Naive B cell (primary cell): ENCODE data around the gene CMIP. TPM values are rescaled to one million over a fixed set of nuclear protein-coding genes. Genes with fewer than 3 reads are reported as not detected.

Source experiments
- ATAC-seq, 2 donors: fragments of 150-1000 bp; cut with Tn5 transposase; 2 replicates each; pipeline ENCODE4 v1.10.0; 2021; ENCODE audit warnings: low read depth in 2 of 2, mild to moderate bottlenecking in 2 of 2, moderate library complexity in 2 of 2
- DNase-seq: peaks from one replicate; pipeline ENCODE4 v3.0.0; 2022
- H3K27ac Mint-ChIP-seq, 6 donors: one replicate each; pipeline ENCODE4 v1.8.0; 2020 to 2022; ENCODE audit warnings: mild to moderate bottlenecking in 6 of 6, mixed read lengths in 6 of 6, moderate library complexity in 5 of 6, inconsistent platforms in 2 of 6
- H3K27me3 Mint-ChIP-seq, 3 donors: one replicate each; pipeline ENCODE4 v1.8.0; 2021 to 2022; ENCODE audit warnings: mixed read lengths in 3 of 3, mild to moderate bottlenecking in 1 of 3
- H3K36me3 Mint-ChIP-seq, 2 donors: one replicate each; pipeline ENCODE4 v1.8.0; 2020 to 2022; ENCODE audit warnings: mixed read lengths in 2 of 2, inconsistent platforms in 1 of 2, mild to moderate bottlenecking in 1 of 2
- H3K4me1 Mint-ChIP-seq, 3 donors: one replicate each; pipeline ENCODE4 v1.8.0; 2020 to 2022; ENCODE audit warnings: mixed read lengths in 3 of 3, inconsistent platforms in 1 of 3, mild to moderate bottlenecking in 1 of 3, moderate library complexity in 1 of 3
- H3K4me3 Mint-ChIP-seq, 8 donors: one replicate each; pipeline ENCODE4 v1.8.0; 2020 to 2022; ENCODE audit warnings: mild to moderate bottlenecking in 8 of 8, mixed read lengths in 8 of 8, moderate library complexity in 8 of 8, inconsistent platforms in 2 of 8
- H3K9me3 Mint-ChIP-seq, 7 donors: one replicate each; pipeline ENCODE4 v1.8.0; 2020 to 2022; ENCODE audit warnings: mixed read lengths in 7 of 7, mild to moderate bottlenecking in 5 of 7, inconsistent platforms in 2 of 7, moderate library complexity in 1 of 7
- polyA plus RNA-seq, 6 donors: library from polyadenylated mRNA; unstranded; fragments of 300-500 nt; fragmentation: Illumina TruSeq; gene quantifications; one replicate each; pipeline ENCODE4 v1.2.3, GENCODE V29; 2021; ENCODE audit warnings: low read depth in 6 of 6

Gene CMIP
- polyA plus RNA-seq, 6 donors from 2014 or later: 0.61 to 2.5 (median 1.3) TPM

DNA sequence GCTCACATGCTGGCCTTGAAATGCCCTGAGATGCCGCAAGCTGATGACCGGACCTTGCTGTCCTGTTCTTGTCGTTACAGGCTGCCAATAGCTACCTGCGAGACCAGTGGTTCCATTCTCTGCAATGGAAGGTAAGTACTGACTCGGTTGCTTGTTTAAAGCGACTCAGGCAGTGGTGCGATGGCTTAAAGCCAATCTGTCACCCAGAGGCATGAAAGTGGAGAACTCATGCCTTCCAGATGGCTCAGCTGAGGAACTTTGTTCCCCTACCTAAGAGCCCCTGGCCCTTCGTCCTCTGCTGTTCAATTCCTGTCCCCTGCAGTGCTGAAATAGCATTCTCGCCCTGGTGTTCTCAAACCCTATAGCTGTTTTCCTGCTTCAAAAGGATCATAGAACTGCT lies 176.2 kb downstream of the CMIP start:
- ATAC-seq (no peak), DNase-seq (no peak)
- H3K4me1 Mint-ChIP-seq: peaks cover 5 to 28% (median 20%) of the 10 kb centered on the region in 3 donors
- H3K36me3 Mint-ChIP-seq: no peaks in the 10 kb centered on the region
- no peak overlapping the region for H3K4me3 Mint-ChIP-seq
- no peaks in the 10 kb centered on the region for H3K27me3 Mint-ChIP-seq
- H3K27ac Mint-ChIP-seq: peak overlapping the region in 2 of 6 donors; percentile 44 to 73
- no peaks in the 10 kb centered on the region for H3K9me3 Mint-ChIP-seq

GRCh38 chr16:81621496-81621895 lies 176.9 kb downstream of the CMIP start:
- H3K27ac Mint-ChIP-seq: peak overlapping the region in 3 of 6 donors; percentile 3 to 83 (median 52)
- no peak overlapping the region for H3K4me3 Mint-ChIP-seq
- H3K27me3 Mint-ChIP-seq: no peaks in the 10 kb centered on the region
- H3K4me1 Mint-ChIP-seq: peaks cover 5 to 24% (median 18%) of the 10 kb centered on the region in 3 donors
- ATAC-seq (no peak), DNase-seq (no peak)
- no peaks in the 10 kb centered on the region for H3K36me3 Mint-ChIP-seq
- H3K9me3 Mint-ChIP-seq: no peaks in the 10 kb centered on the region

- H3K27ac Mint-ChIP-seq: peak overlapping the region in 1 of 6 donors; percentile 56
- no peaks in the 10 kb centered on the region for H3K36me3 Mint-ChIP-seq
Observed at GRCh38 chr16:81623365-81624102, 178.9 kb downstream of the CMIP start.

DNA sequence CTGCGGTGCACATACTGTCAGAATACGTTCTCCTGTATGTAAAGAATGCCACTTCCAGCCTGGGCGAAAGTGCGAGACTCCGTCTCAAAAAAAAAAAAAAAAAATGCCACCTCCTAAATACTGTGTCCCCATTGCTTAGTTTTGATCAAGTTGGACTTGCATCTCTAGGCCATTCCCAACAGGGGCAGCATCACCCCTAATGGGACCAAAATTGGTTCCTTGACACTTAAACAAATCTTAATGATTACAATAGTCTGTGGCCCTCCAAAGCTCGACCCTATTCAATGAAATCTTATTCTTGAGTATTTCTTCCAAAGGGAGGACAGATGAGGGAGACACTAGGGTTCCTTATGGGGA lies 179.8 kb downstream of the CMIP start:
- Mint-ChIP-seq H3K9me3 (no peaks in the 10 kb centered on the region), H3K4me3 (no peak overlapping the region), H3K27me3 (no peaks in the 10 kb centered on the region), H3K36me3 (no peaks in the 10 kb centered on the region), H3K4me1 (peaks cover 2 to 21% (median 18%) of the 10 kb centered on the region in 3 donors), H3K27ac (no peak overlapping the region)
- DNase-seq (no peak), ATAC-seq (no peak)

More at GRCh38 chr16:81623365-81624102, 178.9 kb downstream of the CMIP start:
- H3K27me3 Mint-ChIP-seq: no peaks in the 10 kb centered on the region
- H3K9me3 Mint-ChIP-seq: no peaks in the 10 kb centered on the region
- peak overlapping the region in 1 of 8 donors; percentile 45 for H3K4me3 Mint-ChIP-seq
- peak in 1 of 2 donors; percentile 46 for ATAC-seq
- DNase-seq: peak; percentile 24
- peaks cover 0 to 17% (median 14%) of the 10 kb centered on the region in 3 donors for H3K4me1 Mint-ChIP-seq

- no peaks in the 10 kb centered on the region for H3K36me3 Mint-ChIP-seq
- peak overlapping the region in 1 of 6 donors; percentile 86 for H3K27ac Mint-ChIP-seq
- no peaks in the 10 kb centered on the region for H3K27me3 Mint-ChIP-seq
- peaks cover 6 to 25% (median 20%) of the 10 kb centered on the region in 3 donors for H3K4me1 Mint-ChIP-seq
- no peaks in the 10 kb centered on the region for H3K9me3 Mint-ChIP-seq
- no peak overlapping the region for H3K4me3 Mint-ChIP-seq
- no peak for ATAC-seq
- no peak for DNase-seq
Observed at GRCh38 chr16:81624760-81625543, 180.3 kb downstream of the CMIP start.

- DNase-seq: no peak
- no peak for ATAC-seq
- Mint-ChIP-seq H3K27me3 (no peaks in the 10 kb centered on the region), H3K9me3 (no peaks in the 10 kb centered on the region), H3K4me1 (peaks cover 6 to 26% (median 20%) of the 10 kb centered on the region in 3 donors), H3K36me3 (no peaks in the 10 kb centered on the region), H3K27ac (peak overlapping the region in 2 of 6 donors; percentile 2 to 74), H3K4me3 (no peak overlapping the region)
Observed at GRCh38 chr16:81625544-81626153, 181.0 kb downstream of the CMIP start.

DNA sequence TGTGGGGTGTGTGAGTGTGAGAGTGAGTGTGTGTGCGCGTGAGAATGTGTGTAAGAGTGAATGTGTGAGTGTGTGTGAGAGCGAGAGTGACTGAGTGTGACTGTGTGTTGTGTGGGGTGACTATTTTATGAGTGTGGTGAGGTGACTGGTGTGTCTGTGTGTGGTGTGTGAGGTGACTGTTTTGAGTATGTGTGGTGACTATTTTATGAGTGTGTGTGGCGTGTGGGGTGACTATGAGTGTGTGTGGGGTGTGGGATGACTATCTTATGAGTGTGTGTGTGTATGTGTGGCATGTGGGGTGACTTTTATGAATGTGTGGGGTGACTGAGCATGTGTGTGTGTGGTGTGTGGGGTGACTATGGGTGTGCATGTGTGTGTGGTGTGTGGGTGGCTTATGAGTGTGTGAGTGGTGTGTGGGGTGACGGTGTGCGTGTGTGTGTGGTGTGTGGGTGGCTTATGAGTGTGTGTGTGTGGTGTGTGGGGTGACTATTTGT lies 181.6 kb downstream of the CMIP start:
- Mint-ChIP-seq H3K27ac (no peak overlapping the region), H3K9me3 (no peaks in the 10 kb centered on the region), H3K36me3 (no peaks in the 10 kb centered on the region), H3K27me3 (no peaks in the 10 kb centered on the region), H3K4me1 (peaks cover 6 to 30% (median 20%) of the 10 kb centered on the region in 3 donors), H3K4me3 (no peak overlapping the region)
- ATAC-seq: no peak
- no peak for DNase-seq

DNA sequence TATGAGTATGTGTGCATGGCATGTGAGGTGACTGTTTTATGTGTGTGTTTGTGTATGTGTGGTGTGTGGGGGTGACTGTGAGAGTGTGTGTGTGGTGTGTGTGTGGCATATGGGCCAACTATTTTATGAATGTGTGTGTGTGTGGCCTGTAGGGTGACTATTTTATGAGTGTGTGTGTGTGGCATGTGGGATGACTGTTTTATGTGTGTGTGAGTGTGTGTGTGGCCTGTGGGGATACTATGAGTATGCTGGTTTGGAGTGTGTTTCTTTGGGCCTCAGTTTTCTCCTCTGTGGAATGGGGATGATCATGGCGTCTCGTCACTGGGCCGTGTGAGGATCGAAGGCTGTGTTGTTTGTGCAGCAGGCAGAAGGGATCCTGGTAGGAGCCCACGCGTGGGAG lies 182.4 kb downstream of the CMIP start:
- Mint-ChIP-seq H3K4me1 (peaks cover 6 to 35% (median 24%) of the 10 kb centered on the region in 3 donors), H3K9me3 (no peaks in the 10 kb centered on the region), H3K36me3 (no peaks in the 10 kb centered on the region), H3K27me3 (no peaks in the 10 kb centered on the region), H3K4me3 (no peak overlapping the region), H3K27ac (no peak overlapping the region)
- DNase-seq: no peak
- ATAC-seq: no peak

GRCh38 chr16:81627729-81628244 lies 183.2 kb downstream of the CMIP start:
- DNase-seq (no peak), ATAC-seq (no peak)
- Mint-ChIP-seq H3K4me3 (no peak overlapping the region), H3K36me3 (no peaks in the 10 kb centered on the region), H3K4me1 (peaks cover 14 to 42% (median 28%) of the 10 kb centered on the region in 3 donors), H3K9me3 (no peaks in the 10 kb centered on the region), H3K27me3 (no peaks in the 10 kb centered on the region), H3K27ac (no peak overlapping the region)

GRCh38 chr16:81629034-81629802 lies 184.6 kb downstream of the CMIP start:
- H3K9me3 Mint-ChIP-seq: no peaks in the 10 kb centered on the region
- peaks cover 26 to 51% (median 27%) of the 10 kb centered on the region in 3 donors for H3K4me1 Mint-ChIP-seq
- DNase-seq: no peak
- peak overlapping the region in 3 of 6 donors; percentile 14 to 44 (median 40) for H3K27ac Mint-ChIP-seq
- H3K36me3 Mint-ChIP-seq: no peaks in the 10 kb centered on the region
- no peak for ATAC-seq
- no peak overlapping the region for H3K4me3 Mint-ChIP-seq
- no peaks in the 10 kb centered on the region for H3K27me3 Mint-ChIP-seq

- no peak for ATAC-seq
- H3K27ac Mint-ChIP-seq: peak overlapping the region in 2 of 6 donors; percentile 25 to 82
- no peaks in the 10 kb centered on the region for H3K27me3 Mint-ChIP-seq
- peaks cover 18 to 54% (median 28%) of the 10 kb centered on the region in 3 donors for H3K4me1 Mint-ChIP-seq
- H3K9me3 Mint-ChIP-seq: no peaks in the 10 kb centered on the region
- DNase-seq: no peak
- no peak overlapping the region for H3K4me3 Mint-ChIP-seq
- H3K36me3 Mint-ChIP-seq: no peaks in the 10 kb centered on the region
Observed at GRCh38 chr16:81629896-81630634, 185.5 kb downstream of the CMIP start.

DNA sequence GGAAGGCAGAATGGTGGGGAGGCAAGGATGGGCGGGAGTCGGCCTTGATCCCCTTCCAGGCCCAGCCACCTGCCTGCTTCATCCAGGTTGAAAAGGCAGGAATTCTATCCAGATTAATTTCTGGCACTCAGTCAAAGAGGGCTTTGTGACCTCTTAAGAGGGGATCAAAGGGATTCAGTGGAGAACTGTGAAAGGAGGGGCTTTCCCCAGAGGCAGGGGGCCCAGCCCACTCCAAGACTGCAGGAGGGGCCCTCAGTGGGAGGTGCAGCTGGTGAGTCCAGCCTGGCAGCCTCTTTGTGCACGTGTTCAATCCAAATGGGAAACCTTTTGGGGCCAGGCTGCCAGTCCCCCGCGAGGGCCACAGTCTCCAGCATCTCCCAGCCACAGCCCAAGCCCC lies 186.0 kb downstream of the CMIP start:
- peaks cover 18 to 56% (median 34%) of the 10 kb centered on the region in 3 donors for H3K4me1 Mint-ChIP-seq
- DNase-seq: no peak
- H3K36me3 Mint-ChIP-seq: no peaks in the 10 kb centered on the region
- peak overlapping the region in 2 of 6 donors; percentile 25 to 82 for H3K27ac Mint-ChIP-seq
- no peak overlapping the region for H3K4me3 Mint-ChIP-seq
- no peaks in the 10 kb centered on the region for H3K27me3 Mint-ChIP-seq
- no peak for ATAC-seq
- no peaks in the 10 kb centered on the region for H3K9me3 Mint-ChIP-seq
